Spleen (tissue), 11 donors: ENCODE data around the gene AIM2. TPM values are rescaled to one million over a fixed set of nuclear protein-coding genes. Genes with fewer than 3 reads are reported as not detected.
"Not testable (repeated sequence)": the region's sequence is repeated elsewhere in the genome, so short reads cannot be mapped to it uniquely, and the experiment has no call there.

Source experiments
- DNase-seq: peaks from one replicate; pipeline ENCODE4 v3.0.0-alpha.2; 2020
- H3K27ac ChIP-seq, 8 donors: fragments of 200-600 bp; sonication (generic) in 7 of 8; 1 replicate in 4 of 8; 2 replicates in 4 of 8; pipeline versions ENCODE4 v1.5.0 to v1.8.0; 2016 to 2021; ENCODE audit warnings: inconsistent platforms in 4 of 8, mild to moderate bottlenecking in 4 of 8, moderate library complexity in 1 of 8
- H3K27me3 ChIP-seq, 7 donors: fragments of 200-600 bp; sonication (generic) in 6 of 7; replicated peaks in 1 of 7; 1 replicate in 4 of 7; 2 replicates in 3 of 7; pipeline versions ENCODE4 v1.5.0 to v1.8.0; 2016 to 2021; ENCODE audit warnings: inconsistent platforms in 3 of 7, mild to moderate bottlenecking in 1 of 7
- H3K36me3 ChIP-seq, 6 donors: fragments of 200-600 bp; sonication (generic) in 5 of 6; 1 replicate in 4 of 6; 2 replicates in 2 of 6; pipeline versions ENCODE4 v1.5.0 to v1.8.0; 2016 to 2021; ENCODE audit warnings: inconsistent platforms in 2 of 6
- H3K4me1 ChIP-seq, 6 donors: fragments of 200-600 bp; sonication (generic) in 5 of 6; 1 replicate in 3 of 6; 2 replicates in 3 of 6; pipeline versions ENCODE4 v1.5.0 to v1.8.0; 2016 to 2021; ENCODE audit warnings: inconsistent platforms in 3 of 6
- H3K4me3 ChIP-seq, 8 donors: fragments of 200-600 bp; sonication (generic) in 7 of 8; 1 replicate in 4 of 8; 2 replicates in 4 of 8; pipeline versions ENCODE4 v1.5.0 to v1.8.0; 2016 to 2021; ENCODE audit warnings: inconsistent platforms in 4 of 8, mild to moderate bottlenecking in 4 of 8, moderate library complexity in 2 of 8
- H3K9me3 ChIP-seq, 8 donors: fragments of 200-600 bp; sonication (generic) in 7 of 8; 1 replicate in 4 of 8; 2 replicates in 4 of 8; pipeline versions ENCODE4 v1.5.0 to v1.8.0; 2016 to 2021; ENCODE audit warnings: inconsistent platforms in 4 of 8
- POLR2A ChIP-seq, 3 donors: fragments of 450-650 bp; IDR thresholded peaks; one replicate each; pipeline ENCODE4 v1.5.1; 2017; ENCODE audit warnings: antibody characterized with exemption in 3 of 3, mild to moderate bottlenecking in 1 of 3
- POLR2AphosphoS5 ChIP-seq, 3 donors: sonication (generic); formaldehyde crosslinking; IDR thresholded peaks; one replicate each; pipeline ENCODE4 v1.5.1; 2017; ENCODE audit warnings: antibody characterized with exemption in 3 of 3
- WGBS, 5 donors: extraction: QIAGEN DNeasy Blood & Tissue Kit in 3 of 5; methylation state at CpG; one replicate each; pipeline versions ENCODE4 v1.1.5 to v1.1.7; 2013 to 2018; 5-methylcytosine and 5-hydroxymethylcytosine counted together
- intact Hi-C: fragments of 100-400 bp; cut with DNase I; formaldehyde crosslinking; loops from one replicate; pipeline ENCODE4 v1.15.0; 2023; ENCODE audit warnings: low total_unique reads
- polyA plus RNA-seq, 3 donors: library from polyadenylated mRNA; stranded (reverse); fragments of 200-250 nt; gene quantifications; one replicate each; pipeline ENCODE4 v1.2.1, GENCODE V29; 2013
- total RNA-seq, 7 donors: library from RNA; depleted of rRNA in 3 of 7; stranded (reverse); fragments of >200 nt in 3 of 7; fragmentation: NEBNext Ultra II Directional in 4 of 7; extraction: Animal tissue kit (Norgen Biotek cat#: 25700) in 4 of 7; gene quantifications; one replicate each; pipeline versions ENCODE4 v1.1.0 to v1.2.1, GENCODE V29; 2016 to 2021
- TF ChIP-seq, protein P1 (sequence below), 11 experiments: fragments of 200-600 bp in 7 of 11; fragments of 450-650 bp in 4 of 11; sonication (generic) in 4 of 11; IDR thresholded peaks in 8 of 11; conservative IDR thresholded peaks in 3 of 11; 1 replicate in 7 of 11; 2 replicates in 4 of 11; pipeline versions ENCODE4 v1.4.0 to v1.8.0; 2016 to 2021; ENCODE audit warnings: antibody characterized with exemption in 11 of 11, inconsistent platforms in 4 of 11, mild to moderate bottlenecking in 1 of 11
- donor health status: healthy with polysubstance abuse.
- donor health status: DM: no; HTN: no; CAD: no; lungs with moderate emphysema.
- donor health status: DM: no; HTN: no; CAD: no.
- donor health status: Bipolar disorder and iron deficiency.
- donor health status: healthy.
- donor health status: DM: no; HTN: no; CAD: no.
- donor health status: DM: yes; HTN: yes; CAD: no.

The AIM2 gene
- total and polyA plus RNA-seq, 10 donors = 26.2 to 73.9 (median 40.0) TPM

DNA sequence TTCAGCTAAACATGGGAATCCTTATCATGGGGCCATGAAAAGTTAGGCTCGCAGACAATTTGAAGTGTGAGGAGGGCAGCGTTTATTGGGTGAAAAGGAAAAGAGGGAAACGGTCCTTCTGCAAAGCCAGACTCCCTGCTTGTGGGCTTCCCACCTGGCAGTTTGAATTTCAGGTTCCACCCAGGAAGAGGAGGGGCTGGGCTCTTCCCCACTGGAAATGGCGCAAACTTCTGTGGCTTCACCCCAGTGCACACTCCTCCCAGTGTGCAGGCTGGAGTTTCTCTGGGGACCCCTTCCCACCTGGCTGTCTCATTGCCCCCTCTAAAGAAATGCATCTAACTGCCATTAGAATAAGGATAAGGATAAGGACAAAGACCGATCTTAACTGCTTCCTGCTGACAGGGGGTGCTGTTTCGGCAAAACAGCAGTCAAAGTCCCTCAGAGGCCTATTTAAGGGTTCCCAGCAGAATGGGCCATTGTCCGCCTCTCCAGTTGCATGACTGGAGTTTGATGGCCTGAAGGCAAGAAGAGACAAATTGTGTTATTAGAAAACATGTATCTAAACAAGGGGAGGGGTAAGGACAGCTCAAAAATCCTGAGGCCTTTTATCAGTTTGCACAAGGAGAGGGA lies 20.4 kb downstream of the AIM2 start:
- Histone ChIP-seq H3K36me3 (peaks cover 7 to 98% (median 55%) of the 10 kb centered on the region in 6 donors), H3K27ac (peak overlapping the region in 7 of 8 donors; percentile 14 to 80 (median 64)), H3K27me3 (no peaks in the 10 kb centered on the region), H3K4me1 (peaks cover 0 to 86% (median 41%) of the 10 kb centered on the region in 6 donors), H3K9me3 (no peaks in the 10 kb centered on the region), H3K4me3 (no peak overlapping the region)
- DNase-seq = no peak
- WGBS, 5 donors = 66 to 82% (median 79%) methylated on average over 7 of the region's 7 CpGs
- intact Hi-C loops = no loop called here
- TF ChIP-seq POLR2AphosphoS5 (IDR thresholded peaks at IDR 0.05) (peak in 2 of 3 donors; percentile 31 to 52), POLR2A (IDR thresholded peaks at IDR 0.05) (no peak)
- TF ChIP-seq, protein P1, sequence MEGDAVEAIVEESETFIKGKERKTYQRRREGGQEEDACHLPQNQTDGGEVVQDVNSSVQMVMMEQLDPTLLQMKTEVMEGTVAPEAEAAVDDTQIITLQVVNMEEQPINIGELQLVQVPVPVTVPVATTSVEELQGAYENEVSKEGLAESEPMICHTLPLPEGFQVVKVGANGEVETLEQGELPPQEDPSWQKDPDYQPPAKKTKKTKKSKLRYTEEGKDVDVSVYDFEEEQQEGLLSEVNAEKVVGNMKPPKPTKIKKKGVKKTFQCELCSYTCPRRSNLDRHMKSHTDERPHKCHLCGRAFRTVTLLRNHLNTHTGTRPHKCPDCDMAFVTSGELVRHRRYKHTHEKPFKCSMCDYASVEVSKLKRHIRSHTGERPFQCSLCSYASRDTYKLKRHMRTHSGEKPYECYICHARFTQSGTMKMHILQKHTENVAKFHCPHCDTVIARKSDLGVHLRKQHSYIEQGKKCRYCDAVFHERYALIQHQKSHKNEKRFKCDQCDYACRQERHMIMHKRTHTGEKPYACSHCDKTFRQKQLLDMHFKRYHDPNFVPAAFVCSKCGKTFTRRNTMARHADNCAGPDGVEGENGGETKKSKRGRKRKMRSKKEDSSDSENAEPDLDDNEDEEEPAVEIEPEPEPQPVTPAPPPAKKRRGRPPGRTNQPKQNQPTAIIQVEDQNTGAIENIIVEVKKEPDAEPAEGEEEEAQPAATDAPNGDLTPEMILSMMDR (IDR thresholded peaks at IDR 0.05 in 8 of 11, conservative IDR thresholded peaks at IDR 0.05 in 3 of 11) = no peak

DNA sequence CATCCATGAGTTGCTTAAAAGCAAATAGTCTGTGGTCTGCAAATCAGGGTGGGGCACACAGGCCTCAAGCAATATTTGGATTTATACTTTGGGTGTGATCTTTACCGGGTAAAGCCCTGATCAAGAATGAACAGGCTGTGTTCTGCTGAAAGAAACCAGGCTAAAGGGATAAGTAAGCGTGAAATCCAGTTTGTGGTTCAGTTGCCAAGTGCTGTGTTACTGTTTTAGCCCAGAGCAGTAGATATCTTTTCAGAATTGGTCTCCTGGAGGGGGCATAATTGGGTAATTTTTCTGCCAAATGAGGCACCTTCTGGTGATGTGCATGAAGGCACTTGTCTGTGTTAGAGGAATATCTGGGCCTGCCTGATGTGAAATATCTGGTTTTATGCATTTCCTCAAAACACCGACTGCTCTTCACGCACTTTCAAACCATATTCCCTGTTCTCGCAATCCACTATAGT lies 21.4 kb downstream of the AIM2 start:
- Histone ChIP-seq H3K36me3 (peaks cover 8 to 98% (median 65%) of the 10 kb centered on the region in 6 donors), H3K27ac (peak overlapping the region in 7 of 8 donors; percentile 47 to 80 (median 64)), H3K9me3 (no peaks in the 10 kb centered on the region), H3K4me3 (no peak overlapping the region), H3K4me1 (peaks cover 0 to 86% (median 43%) of the 10 kb centered on the region in 6 donors), H3K27me3 (no peaks in the 10 kb centered on the region)
- no peak for DNase-seq
- intact Hi-C loops = no loop called here
- TF ChIP-seq, protein P1 (IDR thresholded peaks at IDR 0.05 in 8 of 11, conservative IDR thresholded peaks at IDR 0.05 in 3 of 11) = peak in 3 of 11 experiments; percentile 6 to 31 (median 7)
- TF ChIP-seq POLR2AphosphoS5 (IDR thresholded peaks at IDR 0.05) (peak in 1 of 3 donors; percentile 63), POLR2A (IDR thresholded peaks at IDR 0.05) (no peak)
- WGBS, 5 donors = 31 to 40% (median 37%) methylated on average over 5 of the region's 5 CpGs

DNA sequence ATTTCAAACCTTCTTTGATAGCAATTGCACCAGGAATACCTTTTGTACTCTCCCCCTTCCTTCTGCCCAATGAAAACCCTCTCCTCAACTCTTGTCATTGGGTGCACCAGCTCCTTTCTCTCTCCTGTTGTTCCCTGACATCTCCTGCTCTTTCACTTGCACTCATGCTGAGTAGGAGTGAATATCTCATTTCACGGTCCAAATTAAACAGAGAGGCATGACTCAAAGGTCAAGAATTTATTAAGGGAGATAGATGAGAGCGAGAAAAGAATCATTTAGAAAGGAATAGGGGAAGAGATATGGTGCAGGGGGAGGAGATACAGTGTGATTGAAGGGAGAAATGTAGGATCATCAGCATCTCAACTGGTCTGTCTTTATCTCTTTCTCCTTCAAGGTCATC lies 22.1 kb downstream of the AIM2 start:
- no peak overlapping the region for H3K4me3 ChIP-seq
- peaks cover 0 to 83% (median 41%) of the 10 kb centered on the region in 6 donors for H3K4me1 ChIP-seq
- 63 to 79% (median 72%) methylated on average over 2 of the region's 2 CpGs for WGBS, 5 donors
- H3K9me3 ChIP-seq = no peaks in the 10 kb centered on the region
- no peaks in the 10 kb centered on the region for H3K27me3 ChIP-seq
- intact Hi-C loops = no loop called here
- H3K27ac ChIP-seq = peak overlapping the region in 7 of 8 donors; percentile 15 to 80 (median 64)
- peak in 1 of 3 donors; percentile 42 for TF ChIP-seq POLR2AphosphoS5 (IDR thresholded peaks at IDR 0.05)
- no peak for TF ChIP-seq POLR2A (IDR thresholded peaks at IDR 0.05)
- TF ChIP-seq, protein P1 (IDR thresholded peaks at IDR 0.05 in 8 of 11, conservative IDR thresholded peaks at IDR 0.05 in 3 of 11) = no peak
- H3K36me3 ChIP-seq = peaks cover 8 to 100% (median 70%) of the 10 kb centered on the region in 6 donors
- DNase-seq = no peak

GRCh38 chr1:159051436-159051835 lies 25.1 kb downstream of the AIM2 start:
- TF ChIP-seq POLR2A (IDR thresholded peaks at IDR 0.05) (no peak), POLR2AphosphoS5 (IDR thresholded peaks at IDR 0.05) (no peak)
- TF ChIP-seq, protein P1 (IDR thresholded peaks at IDR 0.05 in 8 of 11, conservative IDR thresholded peaks at IDR 0.05 in 3 of 11) = no peak
- H3K27me3 ChIP-seq = no peaks in the 10 kb centered on the region
- 95 to 100% (median 96%) methylated on average over 2 of the region's 2 CpGs for WGBS, 5 donors
- H3K4me1 ChIP-seq = peaks cover 0 to 74% (median 41%) of the 10 kb centered on the region in 6 donors
- DNase-seq = no peak
- no peaks in the 10 kb centered on the region for H3K9me3 ChIP-seq
- intact Hi-C loops = no loop called here
- H3K4me3 ChIP-seq = no peak overlapping the region
- H3K27ac ChIP-seq = peak overlapping the region in 3 of 8 donors; percentile 9 to 60 (median 11)
- H3K36me3 ChIP-seq = peaks cover 8 to 98% (median 76%) of the 10 kb centered on the region in 6 donors

GRCh38 chr1:159046486-159046885 lies 30.1 kb downstream of the AIM2 start:
- intact Hi-C loops, H3K9me3 ChIP-seq, DNase-seq, H3K4me3 ChIP-seq, H3K27me3 ChIP-seq: not testable (repeated sequence)
- H3K4me1 ChIP-seq = peaks cover 0 to 50% (median 8%) of the 10 kb centered on the region in 6 donors
- H3K27ac ChIP-seq = peak overlapping the region in 1 of 8 donors; percentile 51
- peaks cover 4 to 94% (median 61%) of the 10 kb centered on the region in 6 donors for H3K36me3 ChIP-seq
- 27 to 49% (median 37%) methylated on average over 1 of the region's 1 CpG for WGBS, 5 donors
